Raji (cell line): ENCODE data around the gene MED13L.

Source experiments
- POLR2A ChIP-seq: IDR thresholded peaks from 2 replicates; pipeline ENCODE4 v1.6.1; 2011; ENCODE audit warnings: low read depth, low read length, control low read depth; ENCODE audit not compliant: insufficient read depth

MED13L gene

GRCh38 chr12:116216022-116216756 is 61.3 kb downstream of the MED13L start:
- TF ChIP-seq POLR2A = no peak

- no peak for TF ChIP-seq POLR2A
These were observed 62.5 kb downstream of the MED13L start for GRCh38 chr12:116215023-116215422.

- no peak for TF ChIP-seq POLR2A
These were observed 63.5 kb downstream of the MED13L start for GRCh38 chr12:116213885-116214527.

GRCh38 chr12:116213014-116213413 is 64.5 kb downstream of the MED13L start:
- no peak for TF ChIP-seq POLR2A

GRCh38 chr12:116210762-116211161 is 66.7 kb downstream of the MED13L start:
- TF ChIP-seq POLR2A = no peak

GRCh38 chr12:116210131-116210530 is 67.4 kb downstream of the MED13L start:
- TF ChIP-seq POLR2A = no peak

- no peak for TF ChIP-seq POLR2A
These were observed 68.0 kb downstream of the MED13L start for GRCh38 chr12:116209503-116209902.

GRCh38 chr12:116207274-116207673 is 70.2 kb downstream of the MED13L start:
- TF ChIP-seq POLR2A = no peak

- no peak for TF ChIP-seq POLR2A
These were observed 70.7 kb downstream of the MED13L start for GRCh38 chr12:116206828-116207227.

- no peak for TF ChIP-seq POLR2A
These were observed 72.7 kb downstream of the MED13L start for GRCh38 chr12:116204785-116205184.

- TF ChIP-seq POLR2A = no peak
These were observed 73.3 kb downstream of the MED13L start for GRCh38 chr12:116204169-116204568.

GRCh38 chr12:116202940-116203339 is 74.6 kb downstream of the MED13L start:
- TF ChIP-seq POLR2A = no peak

- no peak for TF ChIP-seq POLR2A
These were observed 75.1 kb downstream of the MED13L start for GRCh38 chr12:116202433-116202832.

GRCh38 chr12:116201908-116202307 is 75.6 kb downstream of the MED13L start:
- TF ChIP-seq POLR2A = no peak

- no peak for TF ChIP-seq POLR2A
These were observed 76.1 kb downstream of the MED13L start for GRCh38 chr12:116201359-116201758.

- TF ChIP-seq POLR2A = no peak
These were observed 76.7 kb downstream of the MED13L start for GRCh38 chr12:116200812-116201211.
